ENCODE data around the gene DRC3.
"Not testable (repeated sequence)": the region's sequence is repeated elsewhere in the genome, so short reads cannot be mapped to it uniquely, and the experiment has no call there.

DRC3 gene

DNA sequence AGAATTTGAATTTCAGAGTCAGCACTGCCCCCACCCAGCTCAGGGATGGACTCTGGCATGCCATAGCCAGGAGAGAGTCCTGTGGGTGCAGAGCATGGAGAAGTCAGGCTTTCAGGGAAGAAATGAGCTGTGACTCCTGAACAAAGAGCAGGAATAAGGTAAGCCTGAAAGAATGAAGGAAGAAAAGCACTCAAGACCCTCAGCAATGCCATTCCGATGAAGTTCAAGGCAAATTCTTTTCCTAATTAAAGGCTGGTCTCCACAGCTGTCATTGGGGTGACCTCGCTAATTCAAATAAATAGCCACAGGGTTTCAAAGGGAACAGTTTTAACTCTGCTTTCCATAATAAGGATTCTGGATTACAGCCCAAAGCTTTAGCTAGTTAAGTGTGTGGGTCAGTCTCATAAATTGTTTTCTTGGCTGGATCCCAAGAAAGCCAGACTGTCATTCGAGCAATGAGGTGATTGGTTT is 32.2 kb upstream of the DRC3 start:
- no peak for DNase-seq (ENCODE audit: low spot score)

DNA sequence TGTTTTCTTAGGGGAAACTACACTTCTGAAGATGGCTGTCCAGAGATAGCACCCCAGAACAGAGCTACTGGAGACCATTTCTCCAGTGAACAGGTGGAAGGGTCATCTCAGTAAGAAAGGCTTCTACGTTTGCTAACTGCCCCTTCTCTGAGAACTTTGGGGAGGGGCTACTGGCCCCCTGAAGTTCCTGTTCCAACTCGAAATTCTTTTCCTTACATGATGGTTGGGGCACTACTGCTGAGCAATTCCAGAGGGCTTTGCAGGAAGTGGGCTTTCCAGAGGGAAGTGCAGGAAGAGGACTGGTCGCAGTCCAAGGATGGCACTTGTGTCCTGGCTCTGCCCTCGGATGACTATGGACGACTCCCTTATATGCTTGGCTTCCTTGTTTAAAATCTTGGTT is 31.6 kb upstream of the DRC3 start:
- no peak for DNase-seq (ENCODE audit: low spot score)

DNA sequence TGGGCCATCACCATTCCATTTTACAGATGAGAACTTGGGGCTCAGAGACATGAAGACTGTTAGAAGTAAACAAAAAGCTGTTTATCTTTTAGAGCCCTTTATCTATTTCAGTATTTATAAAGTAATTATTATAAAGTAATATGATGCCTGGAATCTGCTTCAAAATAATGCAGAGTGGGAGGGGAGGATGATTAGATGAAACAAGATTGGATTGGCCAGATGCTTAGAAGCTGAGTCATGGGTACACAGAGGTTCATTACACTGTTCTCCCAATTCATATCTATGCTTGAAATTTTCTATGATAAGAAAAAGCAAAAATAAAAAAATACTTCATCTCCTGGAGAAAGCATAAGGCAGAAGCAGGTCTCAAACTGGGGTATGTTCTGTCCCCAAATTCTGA is 29.8 kb upstream of the DRC3 start:
- no peak for DNase-seq (ENCODE audit: low spot score)

DNA sequence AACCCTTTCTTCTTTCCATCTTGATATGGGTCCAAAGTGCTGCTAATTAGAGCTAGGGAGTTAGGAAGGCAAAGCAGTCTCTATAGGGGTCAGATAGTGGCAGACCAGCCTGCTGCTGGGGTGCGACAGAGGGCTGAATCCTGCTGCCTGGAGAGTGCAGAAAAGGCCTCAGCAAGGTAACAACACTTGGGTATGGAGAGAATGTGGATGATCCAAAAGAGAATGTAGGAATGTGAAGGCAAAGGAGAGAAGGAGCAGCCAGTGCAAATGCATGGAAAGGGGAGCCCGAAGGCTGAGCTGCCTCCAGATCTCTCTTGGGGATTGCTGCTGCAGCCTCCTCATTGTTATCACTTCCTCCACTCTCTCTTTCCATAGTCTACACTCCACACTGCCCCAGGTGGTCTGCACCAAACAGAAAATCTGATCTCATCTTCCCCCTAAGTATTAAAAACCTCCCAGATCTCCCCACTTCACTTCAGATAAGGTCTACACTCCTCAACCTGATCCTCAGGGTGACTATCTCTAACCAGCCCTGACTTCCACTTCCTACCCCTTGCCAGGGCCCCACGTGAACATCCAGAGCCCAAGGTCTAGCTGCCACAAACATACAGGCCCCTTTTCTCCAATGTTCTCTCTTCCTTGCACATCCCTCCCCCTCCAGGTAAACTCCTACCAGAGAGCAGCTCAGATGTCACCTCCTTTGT is 29.2 kb upstream of the DRC3 start:
- DNase-seq (ENCODE audit: low spot score) = peak; percentile 84

DNA sequence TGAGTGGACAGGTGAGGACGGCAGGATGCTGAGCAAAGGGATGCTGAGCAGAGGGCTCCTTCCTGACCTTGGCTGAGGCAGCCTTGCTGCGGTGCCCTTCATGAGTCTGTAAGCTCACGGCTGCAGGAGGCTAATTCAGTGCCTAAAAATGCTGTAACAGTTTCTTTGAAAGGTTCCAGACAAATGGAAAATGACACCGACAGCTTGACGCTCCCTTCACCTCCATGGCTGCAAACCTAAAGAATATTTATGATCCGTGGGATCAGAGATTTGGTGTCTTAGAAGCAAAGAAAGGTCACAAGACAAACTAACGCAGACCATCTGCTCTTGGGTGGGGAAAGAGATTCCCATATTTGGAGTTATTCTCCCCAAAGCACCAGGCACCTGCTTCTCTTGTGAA is 28.4 kb upstream of the DRC3 start:
- peak; percentile 91 for DNase-seq (ENCODE audit: low spot score)

DNA sequence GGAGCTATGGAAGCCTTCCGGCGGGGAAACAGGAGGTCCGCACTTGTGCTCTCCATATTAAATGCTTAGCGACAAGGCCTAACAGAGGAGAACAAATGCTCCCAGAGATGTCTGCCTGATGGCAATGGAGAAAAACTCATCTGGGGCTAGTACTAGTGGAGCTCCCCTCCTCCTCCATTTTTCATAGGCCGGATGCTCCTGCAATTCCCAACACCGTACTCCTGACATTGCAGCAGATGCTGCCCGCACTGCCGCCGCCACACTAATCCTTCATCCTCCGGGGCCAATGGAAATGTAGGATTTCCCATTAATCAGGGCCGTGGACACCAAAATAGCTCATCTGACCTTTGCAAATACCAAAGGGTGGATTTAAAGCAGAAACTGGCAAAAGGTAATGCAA is 27.9 kb upstream of the DRC3 start:
- peak; percentile 66 for DNase-seq (ENCODE audit: low spot score)

DNA sequence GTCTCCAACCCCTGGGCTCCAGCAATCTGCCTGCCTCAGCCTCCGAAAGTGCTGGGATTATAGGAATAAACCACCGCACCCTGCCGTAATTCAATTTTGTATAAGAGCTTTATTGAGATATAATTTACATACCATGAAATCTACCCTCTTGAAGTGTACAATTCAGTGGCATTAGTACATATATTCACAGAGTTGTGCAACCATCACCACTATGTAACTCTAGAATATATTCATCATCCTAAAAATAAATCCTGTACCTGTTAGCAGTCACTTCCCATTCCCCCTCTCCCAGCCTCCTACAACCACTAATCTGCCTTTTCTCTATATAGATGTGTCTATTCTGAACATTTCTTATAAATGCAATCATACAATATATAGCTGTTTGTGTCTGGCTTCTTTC is 26.6 kb upstream of the DRC3 start:
- DNase-seq (ENCODE audit: low spot score) = no peak

DNA sequence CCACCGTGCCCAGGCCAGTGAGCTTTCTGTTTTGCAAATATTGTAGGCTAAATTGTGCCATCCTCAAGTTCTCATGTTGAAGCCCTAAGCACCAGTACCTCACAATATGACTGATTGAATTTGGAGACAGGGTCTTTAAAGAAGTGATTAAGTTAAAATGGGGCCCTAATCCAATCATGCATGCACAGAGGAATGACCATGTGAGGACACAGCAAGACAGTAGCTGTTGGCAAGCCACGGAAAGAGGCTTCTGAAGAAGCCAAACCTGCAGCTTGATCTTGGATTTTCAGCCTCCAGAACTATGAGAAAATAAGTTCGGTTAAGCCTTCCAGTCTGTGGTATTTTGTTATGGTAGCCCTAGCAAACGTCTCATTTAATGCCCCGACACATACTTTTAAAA is 25.4 kb upstream of the DRC3 start:
- DNase-seq (ENCODE audit: low spot score) = peak; percentile 95

DNA sequence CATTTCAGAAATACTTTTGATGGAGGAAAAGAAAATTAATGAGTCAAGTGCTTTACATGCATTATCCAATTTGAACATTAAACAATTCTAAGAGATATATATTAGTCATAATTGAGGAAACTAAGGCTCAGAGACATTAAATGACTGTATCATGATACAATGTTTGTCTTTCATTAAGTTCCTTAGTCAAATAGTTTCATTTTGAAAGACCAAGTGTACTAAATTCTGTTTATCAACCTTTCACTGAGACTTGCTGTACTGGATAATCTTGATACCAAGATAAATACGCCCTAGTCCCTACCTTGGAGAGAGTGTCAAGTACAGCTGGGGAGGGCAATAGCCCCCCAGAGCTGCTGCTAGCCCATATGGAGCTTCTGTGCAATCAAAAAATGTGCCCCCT is 24.7 kb upstream of the DRC3 start:
- no peak for DNase-seq (ENCODE audit: low spot score)

DNA sequence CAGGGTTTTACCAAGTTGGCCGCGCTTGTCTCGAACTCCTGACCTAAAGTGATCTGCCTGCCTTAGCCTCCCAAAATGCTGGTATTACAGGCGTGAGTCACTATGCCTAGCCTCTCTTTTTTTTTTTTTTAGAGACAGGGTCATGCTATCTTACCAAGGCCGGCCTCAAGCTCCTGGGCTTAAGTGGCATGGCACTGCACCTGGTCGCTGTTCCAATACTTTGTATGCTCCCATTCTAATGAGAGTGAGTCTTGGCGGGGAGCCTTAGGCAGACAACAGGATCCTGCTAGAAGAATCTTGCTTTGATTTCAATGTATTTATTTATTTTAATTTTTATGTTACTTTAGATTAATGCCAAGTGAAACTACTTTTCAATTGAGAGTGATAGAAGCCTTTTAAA is 22.3 kb upstream of the DRC3 start:
- no peak for DNase-seq (ENCODE audit: low spot score)

DNA sequence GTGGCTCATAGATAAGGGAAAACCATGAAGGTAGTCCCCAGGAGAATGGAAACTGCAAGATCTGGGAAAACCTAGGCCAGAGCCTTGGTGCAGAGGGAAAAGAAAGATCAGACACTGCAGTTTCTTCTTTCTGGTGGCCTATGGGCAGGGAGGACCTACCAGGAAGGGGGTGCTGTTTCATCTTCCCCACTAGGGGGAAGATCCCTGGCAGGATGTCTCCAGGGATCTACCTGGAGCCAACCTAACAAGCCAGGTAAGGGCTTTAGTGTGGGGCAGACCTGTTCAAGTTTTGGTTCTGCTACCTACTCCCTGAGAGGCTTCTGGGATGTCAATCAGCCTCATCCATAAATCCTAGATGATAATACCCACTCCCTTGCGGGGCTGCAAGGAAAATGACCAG is 21.9 kb upstream of the DRC3 start:
- no peak for DNase-seq (ENCODE audit: low spot score)

DNA sequence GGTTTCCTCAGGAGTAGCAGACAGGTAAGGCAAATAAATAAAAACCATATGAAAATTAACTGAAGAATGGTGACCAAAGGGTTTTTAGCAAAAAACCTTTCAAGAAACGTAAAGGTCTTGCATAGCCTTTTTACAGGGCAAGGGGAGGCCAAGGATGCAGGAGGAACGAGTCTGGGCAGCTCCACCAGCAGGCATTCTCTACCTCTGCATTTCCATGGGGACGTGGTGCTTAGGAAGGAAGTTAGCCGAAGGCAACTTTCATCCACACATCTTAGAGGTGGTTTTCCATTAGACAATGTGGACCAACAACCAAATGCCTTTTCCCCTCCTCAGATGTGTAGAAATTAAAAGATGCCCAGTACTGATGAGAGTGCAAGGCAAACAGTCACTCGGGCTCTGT is 21.1 kb upstream of the DRC3 start:
- DNase-seq (ENCODE audit: low spot score) = no peak

DNA sequence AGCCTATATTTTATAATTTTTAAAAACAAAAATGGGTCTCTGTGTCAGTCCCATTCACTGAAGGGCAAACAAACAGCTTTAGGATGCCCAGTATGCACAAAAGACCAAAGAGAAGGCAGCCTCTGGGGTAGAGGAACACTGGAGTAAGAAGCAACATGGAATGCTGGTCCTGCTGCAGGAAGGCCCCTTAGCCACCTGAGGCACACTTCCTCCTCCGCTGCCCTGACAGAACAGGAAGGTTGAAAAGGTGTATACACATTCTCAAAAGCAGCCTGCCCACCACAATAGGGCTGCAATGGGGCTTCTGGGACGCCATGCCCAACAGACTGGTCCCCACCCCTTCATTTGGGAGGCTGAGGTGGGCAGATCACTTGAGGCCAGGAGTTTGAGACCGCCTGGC is 20.0 kb upstream of the DRC3 start:
- DNase-seq (ENCODE audit: low spot score) = no peak

DNA sequence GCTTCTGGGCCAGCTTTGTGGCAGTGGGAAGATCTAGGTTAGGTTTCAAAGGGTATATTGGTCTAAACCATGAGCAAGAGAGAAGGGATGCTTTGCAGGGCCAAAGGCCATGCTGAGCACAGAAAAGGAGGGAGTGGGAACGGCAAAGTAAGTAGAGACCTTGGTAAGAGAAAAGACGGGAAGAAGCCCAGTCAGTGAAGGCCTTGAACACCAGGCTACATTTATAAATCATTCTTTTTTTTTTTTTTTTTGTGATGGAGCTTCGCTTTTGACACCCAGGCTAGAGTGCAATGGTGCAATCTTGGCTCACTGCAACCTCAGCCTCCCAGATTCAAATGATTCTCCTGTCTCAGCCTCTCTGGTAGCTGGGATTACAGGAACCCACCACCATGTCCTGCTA is 18.6 kb upstream of the DRC3 start:
- DNase-seq (ENCODE audit: low spot score) = no peak

DNA sequence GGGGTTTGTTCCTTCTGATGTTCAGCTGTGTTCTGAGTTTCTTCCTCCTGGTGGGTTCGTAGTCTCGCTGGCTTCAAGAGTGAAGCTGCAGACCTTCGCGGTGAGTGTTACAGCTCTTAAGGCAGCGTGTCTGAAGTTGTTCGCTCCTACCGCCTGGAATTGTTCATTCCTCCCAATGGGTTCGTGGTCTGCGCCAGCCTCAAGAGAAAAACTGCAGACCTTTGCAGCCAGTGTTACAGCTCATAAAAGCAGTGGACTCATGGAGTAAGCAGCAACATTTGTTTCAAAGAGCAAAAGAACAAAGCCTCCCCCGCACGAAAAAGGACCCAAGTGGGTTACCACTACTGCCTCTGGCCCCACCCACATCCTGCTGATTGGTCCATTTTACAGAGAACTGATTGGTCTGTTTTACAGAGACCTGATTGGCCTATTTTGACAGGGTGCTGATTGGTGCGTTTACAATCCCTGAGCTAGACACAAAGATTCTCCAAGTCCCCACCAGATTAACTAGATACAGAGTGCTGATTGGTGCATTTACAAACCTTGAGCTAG is 16.8 kb upstream of the DRC3 start:
- DNase-seq (ENCODE audit: low spot score) = not testable (repeated sequence)

DNA sequence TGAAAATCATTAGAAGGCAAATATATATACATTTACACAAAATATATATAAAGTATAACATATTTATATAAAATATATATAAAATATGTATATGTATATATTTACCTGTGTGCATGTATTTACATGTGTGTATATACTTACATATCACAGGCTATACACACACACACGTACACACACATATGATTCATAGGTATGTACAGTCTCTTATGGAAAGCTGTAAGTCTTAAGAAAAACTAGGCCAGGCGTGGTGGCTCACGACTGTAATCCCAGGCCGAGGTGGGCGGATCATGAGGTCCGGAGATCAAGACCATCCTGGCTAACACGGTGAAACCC is 15.1 kb upstream of the DRC3 start:
- no peak for DNase-seq (ENCODE audit: low spot score)

DNA sequence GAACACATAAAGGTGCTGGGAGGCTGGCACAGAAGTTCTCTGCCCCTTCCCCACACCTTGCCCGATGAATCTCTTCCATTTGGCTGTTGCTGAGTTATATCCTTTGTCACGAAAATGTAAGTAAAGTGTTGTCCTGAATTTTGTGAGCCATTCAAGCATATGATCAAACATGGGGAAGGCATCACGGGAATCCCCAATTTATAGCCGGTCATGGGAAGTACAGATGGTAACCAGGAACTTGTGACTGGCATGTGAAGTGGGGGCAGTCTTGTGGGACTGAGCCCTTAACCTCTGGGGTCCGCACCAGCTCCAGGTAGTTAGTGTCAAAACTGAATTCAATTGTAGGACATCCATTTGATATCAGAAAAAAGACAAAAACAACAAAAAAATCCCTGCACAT is 13.7 kb upstream of the DRC3 start:
- DNase-seq (ENCODE audit: low spot score) = no peak

DNA sequence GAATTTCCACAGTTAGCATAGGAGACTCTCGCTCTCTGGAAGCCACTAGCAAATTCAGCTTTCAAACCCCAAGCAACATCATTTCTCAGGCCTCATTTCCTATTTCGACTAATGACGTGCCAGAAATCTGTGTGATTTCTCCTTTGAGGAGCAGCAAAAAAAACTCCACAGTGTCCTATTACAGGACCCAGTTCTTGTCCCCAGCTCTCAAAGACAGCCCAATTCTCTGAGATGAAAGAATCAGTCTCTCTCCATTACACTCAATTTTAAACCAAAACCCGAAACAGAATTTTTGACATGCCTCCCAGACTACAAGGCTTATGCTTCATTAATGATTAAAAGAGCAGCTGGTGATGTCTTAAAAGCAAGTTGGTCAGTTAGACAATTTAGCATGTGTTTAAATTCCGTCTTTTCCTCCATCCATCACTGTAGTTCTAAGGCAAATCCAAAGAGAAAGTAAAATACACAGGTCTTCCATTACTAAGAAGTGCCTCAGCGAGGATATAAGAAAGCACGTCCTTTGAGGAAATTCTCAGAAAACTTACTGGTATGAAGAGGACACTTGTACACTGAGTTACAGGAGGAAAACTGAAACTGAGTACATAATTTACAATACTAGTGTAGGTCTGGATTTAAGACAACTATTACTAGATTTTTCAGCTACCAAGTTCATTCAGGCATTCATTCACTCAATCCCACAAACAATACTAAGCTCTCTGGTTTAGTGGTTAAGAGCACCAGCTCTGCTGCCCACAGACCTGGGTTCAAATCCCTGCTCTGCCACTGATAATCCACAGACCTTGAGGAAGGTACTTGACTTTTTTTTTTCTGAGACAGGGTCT is 12.9 kb upstream of the DRC3 start:
- DNase-seq (ENCODE audit: low spot score) = no peak

DNA sequence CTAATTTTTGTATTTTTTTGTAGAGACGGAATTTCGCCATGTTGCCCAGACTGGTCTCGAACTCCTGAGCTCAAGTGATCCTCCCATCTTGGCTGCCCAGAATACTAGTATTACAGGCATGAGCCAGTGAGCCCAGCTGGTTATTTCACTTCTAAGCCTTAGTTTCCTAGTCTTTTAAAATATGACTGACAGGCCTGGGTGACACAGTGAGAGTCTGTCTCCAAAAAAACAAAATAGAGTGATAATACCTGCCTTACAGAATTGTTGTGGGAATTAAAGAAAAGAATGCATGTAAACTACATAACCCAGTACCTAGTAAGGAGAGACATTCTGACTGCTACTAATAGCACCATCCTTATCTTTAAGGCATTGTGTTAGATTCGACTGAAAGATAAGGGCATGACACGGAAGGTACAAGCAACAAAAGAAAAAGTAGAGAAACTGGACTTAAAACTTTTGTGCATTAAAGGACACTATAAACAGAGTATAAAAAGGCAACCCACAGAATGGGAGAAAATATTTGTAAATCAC is 12.1 kb upstream of the DRC3 start:
- DNase-seq (ENCODE audit: low spot score) = no peak

DNA sequence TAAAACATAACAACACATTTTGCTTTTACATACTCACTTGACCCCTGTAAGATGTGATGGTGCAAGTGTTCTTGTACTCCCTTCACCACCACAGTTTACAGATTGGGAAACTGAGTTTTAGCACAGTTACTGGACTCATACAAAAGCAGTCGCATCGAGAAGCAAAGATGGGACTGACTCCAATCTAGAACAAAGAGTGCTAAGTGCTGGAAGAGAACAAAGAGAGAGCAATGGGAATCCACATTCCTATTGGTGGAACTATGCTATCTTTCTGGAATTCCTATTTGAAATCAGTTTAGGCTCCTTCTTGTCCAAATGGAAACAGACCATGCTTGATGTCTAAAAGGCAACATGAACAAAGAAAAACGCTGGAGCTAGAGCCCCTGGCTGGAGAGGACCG is 9.6 kb upstream of the DRC3 start:
- no peak for DNase-seq (ENCODE audit: low spot score)

DNA sequence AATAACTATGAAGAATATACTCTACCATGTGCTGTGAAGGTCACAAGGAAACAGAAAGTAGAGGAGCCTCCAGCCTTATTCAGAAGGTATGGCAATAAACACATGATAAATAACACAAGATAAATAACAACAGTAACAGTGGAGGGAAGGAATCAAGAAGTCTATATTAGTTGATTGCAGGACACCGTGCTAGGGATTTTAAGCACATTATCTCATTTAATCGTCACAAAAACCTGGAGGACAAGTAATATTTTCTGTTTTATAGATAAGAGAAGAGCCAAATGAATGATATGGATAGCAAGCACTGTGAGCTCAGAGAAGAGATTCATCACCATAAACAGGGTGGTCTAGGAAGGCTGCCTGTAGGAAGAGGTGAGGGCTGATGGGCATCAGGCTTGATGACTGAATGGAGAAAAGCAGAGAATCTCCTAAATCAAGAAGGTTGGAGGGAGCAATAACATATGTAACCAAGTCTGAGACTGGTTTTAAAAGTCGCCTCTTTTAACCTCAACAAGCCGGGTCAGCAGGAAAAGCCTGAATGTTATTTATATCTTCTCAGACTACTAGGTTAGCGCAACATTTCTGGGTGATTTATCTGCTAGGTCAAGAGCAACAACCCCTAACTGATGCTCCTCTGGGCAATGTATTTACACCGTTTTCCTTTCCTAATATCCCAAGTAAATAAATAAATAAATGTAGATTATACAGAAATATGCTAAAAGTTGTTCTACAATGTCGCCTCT is 8.8 kb upstream of the DRC3 start:
- no peak for DNase-seq (ENCODE audit: low spot score)

DNA sequence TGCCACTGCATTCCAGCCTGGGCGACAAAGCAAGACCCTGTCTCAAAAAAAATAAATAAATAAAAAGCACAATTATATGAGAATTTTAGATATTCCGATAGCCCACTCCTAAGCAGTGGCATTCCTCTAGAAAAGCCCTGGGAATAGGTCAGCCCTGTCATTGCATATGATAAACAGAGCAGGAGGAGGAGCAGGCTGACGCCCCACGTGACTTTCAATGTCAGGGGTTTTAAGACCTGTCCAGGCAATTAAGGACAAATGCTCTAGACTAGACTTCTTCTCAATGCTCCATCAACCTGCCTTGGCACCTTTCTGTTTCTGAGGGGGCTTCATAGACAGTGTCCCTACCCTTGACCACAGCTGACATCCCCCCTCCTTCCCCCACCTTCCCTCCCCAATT is 8.0 kb upstream of the DRC3 start:
- DNase-seq (ENCODE audit: low spot score) = no peak
